ENCODE measurements around the gene ADAM19. TPM values are rescaled to one million over a fixed set of nuclear protein-coding genes. Genes with fewer than 3 reads are reported as not detected.

Gene ADAM19
- total RNA-seq, 1 donor from 2014 or later = 314 TPM

DNA sequence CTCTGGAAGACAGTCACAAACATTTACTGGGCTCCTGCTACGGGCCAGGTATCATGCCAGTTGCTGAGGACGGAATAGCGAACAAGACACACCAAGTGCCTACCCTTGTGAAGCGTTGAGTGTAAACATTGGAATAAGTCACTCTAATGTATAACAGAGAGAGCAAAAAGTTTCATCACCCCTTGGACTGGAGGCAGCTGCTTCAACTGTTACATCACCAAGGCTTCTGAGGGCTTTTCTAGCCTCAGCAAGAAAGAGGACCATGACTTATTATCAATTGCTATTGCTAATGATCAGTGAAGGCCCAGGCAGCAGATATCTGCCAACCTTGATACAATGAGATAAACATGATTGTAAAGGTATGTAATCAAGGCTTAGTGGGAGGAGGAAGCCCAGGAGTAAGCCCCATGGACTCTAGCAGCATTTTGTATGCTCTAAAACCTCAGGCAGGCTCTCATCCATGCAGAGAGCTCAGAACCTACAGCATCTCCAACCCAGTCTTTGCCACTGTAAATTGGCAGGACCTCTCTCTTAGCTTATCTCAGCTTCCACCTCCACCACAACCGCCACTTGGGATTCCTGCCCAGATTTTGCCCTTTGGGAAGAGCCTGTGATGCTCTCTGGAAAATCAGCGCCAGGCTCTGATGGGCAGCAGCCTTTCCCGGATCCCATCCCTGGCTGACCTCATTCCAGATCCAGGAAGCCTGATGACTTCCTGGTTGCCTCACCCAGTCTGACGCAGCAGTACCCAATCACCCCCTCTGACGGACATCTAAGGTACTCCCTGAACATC is 54.5 kb downstream of the ADAM19 start:
- intact Hi-C loops (cut with micrococcal nuclease) = no loop called here

DNA sequence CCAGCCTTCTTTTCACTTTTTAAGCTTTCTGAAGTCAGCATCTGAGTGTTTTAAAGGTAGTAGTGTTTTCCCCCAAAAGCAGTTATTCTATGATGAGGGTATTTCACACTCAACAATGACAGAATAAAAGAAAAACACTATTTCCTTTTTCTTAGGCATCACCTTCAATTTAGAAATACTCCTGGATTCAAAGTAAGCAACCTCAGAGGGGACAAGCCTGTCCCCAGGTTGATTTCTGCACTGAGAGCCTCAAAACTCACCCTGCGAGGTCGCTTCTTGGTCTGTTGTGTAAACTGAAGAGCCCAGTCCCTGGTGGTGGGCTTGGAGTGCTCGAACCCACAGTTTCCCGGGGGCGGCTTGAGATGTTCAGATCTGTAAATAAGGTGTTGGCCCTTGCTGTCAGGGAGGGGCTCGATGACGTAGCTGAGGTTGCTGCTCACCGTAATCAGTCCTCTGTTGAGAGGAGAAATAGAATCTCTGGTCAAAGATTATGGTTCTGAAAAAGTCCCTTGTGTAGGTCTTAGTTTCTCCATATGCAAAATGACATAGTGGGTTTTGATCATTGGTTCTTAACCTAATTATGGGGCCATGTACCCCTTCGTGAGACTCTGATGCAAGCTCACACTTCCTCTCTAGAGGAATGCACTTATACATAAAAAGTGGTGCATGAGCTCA is 55.9 kb downstream of the ADAM19 start:
- intact Hi-C loops (cut with micrococcal nuclease) = loop anchor here (5.0 kb wide), 1 partner anchor 198 kb away; no protein-coding TSS in a partner anchor

DNA sequence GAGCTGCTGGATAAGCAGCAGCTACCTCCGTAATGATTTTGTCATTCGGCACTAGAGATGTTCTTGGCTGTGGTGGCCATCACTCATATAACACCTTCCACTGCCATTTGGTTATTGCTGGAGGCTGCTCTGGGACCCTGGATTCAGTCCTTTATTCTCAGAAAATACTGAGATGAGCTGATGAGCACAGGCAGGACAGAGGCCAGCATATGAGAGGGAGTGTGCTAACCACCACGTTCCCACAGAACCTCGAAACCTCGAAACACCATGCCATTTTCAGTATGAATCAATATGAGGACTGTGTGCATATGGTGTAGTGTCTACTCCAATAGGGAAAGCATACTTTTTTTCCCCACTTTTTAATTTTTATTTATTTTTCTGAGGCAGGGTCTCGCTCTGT is 56.6 kb downstream of the ADAM19 start:
- intact Hi-C loops (cut with micrococcal nuclease) = loop anchor here (5.0 kb wide), 1 partner anchor 198 kb away; no protein-coding TSS in a partner anchor

DNA sequence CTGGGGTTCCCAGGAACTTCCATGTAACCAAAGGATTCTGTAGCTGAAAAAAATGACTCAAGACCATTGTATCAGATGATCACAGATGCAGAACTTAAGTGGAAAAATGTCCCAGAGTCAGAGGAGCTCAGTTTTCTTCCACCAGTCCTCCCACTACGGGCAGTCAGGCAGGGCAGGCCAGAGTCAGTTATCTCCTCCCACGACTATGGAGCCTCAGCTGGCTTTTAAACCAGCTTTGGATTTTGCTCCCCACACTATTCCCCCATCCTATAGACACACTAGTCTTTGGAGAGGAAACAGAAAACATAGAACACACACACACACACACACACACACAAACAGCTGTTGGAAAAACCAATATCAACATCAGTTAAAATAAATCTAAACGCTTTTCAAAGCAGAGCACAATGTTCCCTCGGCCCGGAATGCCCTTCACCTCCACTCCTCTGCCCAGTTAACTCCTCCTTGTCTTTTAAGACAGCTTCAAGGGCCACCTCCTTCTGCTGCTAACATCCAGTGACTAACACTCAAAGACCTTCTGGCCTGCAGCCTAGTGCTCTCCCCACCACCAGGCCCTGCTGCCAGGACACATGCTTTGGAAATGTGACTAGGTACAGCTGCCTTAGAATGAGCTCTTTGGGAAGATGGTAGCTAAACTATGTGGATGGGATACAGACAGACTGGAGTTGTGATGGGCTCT is 58.8 kb downstream of the ADAM19 start:
- intact Hi-C loops (cut with micrococcal nuclease) = loop anchor here (5.0 kb wide), 1 partner anchor 201 kb away; no protein-coding TSS in a partner anchor

DNA sequence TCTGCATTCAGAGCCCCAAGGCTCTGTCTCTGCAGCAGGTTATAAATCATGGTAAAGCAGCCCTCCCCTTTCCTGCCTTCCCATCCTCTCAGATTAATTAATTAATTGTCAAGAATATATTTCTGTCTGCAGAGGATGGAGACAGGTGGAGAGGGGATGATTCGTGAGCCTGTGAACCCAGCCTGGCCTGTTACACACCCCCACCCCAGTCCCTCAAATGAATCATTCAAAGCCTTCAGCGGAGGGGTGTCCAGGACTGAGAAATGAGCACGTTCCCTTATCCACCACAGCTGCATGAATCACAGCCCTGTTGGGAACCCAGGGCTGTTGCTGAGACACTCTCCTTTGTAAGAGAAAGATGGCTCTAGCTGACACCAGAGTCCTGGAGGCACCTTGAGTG is 59.6 kb downstream of the ADAM19 start:
- intact Hi-C loops (cut with micrococcal nuclease) = loop anchor here (5.0 kb wide), 1 partner anchor 201 kb away; no protein-coding TSS in a partner anchor

DNA sequence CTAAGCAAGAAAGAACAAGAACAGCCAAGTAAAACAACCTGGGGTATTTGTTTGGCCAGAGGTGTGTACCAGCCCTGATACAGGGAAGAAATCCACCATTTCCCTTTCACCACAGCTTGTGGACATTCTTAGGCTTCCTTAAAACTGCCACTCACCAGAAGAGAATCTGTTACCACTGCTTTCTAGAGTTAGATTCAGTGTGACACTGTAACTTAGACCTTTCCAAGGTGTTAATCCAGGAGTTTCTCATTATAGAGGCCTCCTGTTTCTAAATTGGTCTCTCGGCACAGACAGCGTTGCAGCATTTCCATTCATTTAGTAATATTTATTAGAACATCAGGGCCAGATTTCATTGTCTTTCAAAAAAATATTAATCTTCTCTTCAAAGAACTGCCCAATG is 60.6 kb downstream of the ADAM19 start:
- intact Hi-C loops (cut with micrococcal nuclease) = loop anchor here (5.0 kb wide), 1 partner anchor 202 kb away; no protein-coding TSS in a partner anchor

DNA sequence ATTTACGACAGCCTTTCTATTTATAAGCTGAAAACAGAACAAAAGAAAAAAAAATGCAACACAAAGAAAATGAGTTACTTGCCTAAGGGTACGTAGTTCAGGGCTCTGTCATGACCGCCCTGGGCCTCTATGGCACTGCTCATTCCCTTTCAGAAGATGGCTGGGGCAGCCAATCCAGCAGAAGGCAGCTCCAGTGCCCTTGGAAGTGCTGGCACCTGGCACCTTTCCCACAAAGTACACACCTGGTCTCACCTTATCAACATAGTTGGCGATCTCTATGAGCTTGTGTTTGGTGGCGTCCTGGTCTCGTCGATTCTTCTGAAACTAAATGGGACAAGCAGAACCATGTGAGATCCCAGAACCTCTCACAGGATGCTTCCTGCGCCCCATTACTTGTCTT is 62.4 kb downstream of the ADAM19 start:
- intact Hi-C loops (cut with micrococcal nuclease) = no loop called here

DNA sequence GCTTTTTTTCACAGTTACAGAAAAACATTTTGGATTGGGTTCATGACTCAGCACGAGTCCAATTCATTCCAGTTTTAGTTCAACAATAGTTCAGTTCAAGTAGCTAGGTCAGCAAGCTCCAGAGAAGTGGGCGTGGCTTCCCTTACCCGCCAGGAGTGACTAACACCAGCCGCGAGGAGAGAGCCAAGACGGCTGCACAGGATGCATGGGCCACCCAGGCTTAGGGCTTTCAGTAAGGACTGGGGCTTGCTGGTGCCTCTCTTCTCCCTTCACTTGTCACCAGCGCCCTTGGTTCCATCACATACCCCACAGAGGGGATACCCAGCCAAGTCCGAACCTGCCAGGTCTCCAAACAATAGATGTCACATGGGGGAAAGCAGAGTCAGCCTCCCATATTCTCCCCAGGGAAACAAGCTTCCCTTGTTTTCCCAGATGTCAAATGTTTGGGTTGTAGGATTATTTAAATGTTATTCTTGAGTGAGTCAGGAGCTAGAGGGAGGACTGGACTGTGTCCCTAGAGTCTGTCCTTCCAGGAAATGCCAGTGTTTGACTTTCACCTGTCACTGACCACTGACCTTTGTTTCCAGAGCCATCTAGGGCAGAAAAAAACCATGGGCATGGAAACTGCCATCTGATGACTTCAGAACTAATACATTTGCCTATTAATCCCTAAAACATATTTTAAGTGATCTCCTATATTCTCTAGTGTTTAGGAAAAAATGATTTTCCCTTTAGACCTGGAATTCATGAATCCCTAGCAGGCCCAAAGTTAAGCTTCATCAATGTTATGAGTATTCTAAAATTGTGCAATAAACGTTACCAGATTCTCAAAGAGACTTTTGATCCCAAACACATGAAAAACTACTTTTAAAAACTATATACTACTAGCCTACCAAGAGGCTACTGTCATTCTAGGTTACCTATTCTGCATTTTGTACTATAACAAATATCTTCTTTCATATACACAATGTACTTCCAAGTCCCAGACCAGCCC is 63.6 kb downstream of the ADAM19 start:
- intact Hi-C loops (cut with micrococcal nuclease) = no loop called here

DNA sequence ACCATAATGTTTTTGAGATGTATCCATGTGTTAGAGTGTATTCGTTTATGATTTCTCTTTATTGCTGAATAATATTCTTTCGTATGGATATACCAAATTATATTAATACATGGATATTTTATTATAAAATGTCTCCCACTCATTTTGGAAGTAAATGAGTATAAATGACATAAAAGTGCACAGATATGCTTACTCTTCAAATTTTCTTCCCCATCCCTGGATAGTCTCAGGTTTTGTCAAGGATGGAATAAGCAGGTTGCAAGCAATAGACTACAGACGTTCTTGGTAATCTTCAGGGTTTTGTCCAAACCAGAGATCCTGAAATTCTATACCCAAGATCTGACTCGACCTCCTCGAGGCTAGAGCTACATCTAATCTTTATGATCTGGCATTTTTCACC is 64.9 kb downstream of the ADAM19 start:
- intact Hi-C loops (cut with micrococcal nuclease) = no loop called here

DNA sequence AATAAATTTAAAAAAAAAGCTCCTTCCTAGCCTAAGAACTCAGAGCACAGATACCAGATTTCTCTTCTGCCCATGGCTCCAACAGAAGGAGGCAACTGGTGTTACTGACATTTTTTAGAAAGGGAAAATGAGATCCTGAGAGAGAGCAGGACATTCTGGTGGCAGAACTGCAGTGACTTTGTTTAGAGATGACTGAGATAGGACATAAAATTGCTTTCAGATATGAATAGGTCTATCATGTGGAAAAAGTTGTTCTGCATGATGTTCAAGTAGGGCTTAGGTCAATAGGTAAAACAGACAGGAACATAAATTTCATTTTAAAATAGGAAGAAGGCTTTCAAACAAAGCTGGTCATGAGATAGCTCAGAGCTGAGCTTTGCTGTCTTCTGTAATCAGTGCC is 66.0 kb downstream of the ADAM19 start:
- intact Hi-C loops (cut with micrococcal nuclease) = no loop called here

DNA sequence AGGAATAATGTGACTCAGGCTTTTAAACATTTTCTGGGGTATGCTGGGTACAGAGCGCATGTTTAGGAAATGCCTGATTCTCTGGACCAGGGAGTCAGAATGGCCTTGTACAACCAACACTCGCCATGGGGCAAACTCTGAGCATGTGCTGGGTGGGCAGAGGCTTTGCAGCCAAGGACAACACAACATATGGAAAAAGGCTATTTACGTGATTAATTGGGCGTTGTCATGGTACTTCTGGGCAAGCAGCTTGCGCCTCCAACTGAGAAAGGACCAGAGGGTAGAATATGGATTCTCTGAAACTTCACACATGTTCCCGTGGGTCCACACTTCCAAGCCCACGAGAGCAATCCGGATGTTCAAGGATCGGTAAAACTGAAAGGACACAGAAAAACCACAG is 66.5 kb downstream of the ADAM19 start:
- intact Hi-C loops (cut with micrococcal nuclease) = no loop called here

DNA sequence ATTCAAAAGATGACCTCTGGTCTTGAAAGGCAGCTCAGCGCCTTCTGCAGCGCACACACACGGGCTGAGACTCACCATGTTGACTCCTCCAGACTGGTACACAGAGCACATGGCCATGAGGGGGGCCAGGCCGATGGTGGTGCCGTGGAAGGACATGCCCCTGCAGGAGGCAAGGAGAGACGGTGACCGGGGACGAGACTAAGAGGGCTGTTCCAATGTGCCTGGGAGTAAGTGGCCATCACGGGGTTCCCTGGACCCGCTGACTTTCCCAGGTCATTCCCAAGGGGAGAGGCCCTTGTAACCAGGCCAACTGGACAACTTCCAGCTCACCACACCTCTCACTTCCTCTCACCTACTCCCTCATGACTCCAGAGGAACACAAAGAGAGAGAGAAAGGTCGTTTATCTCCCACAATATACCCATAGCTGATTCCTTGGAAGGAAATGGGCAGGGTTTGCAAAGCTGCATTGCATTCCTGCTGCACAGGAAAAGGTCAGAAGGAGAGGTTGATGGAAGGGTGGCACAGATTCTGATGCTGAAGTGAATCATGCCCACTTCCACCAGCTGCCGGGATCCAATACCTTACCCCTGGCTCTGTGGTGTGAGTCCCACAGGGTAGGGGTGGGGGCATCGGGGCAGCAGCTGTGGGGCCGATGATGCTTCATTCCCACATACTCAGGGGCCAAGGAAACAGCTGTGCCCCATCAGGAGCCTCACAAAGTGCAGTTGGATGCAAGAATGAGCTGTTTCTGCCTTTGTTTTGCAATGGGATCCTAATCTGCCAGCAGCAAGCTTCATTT is 68.4 kb downstream of the ADAM19 start:
- intact Hi-C loops (cut with micrococcal nuclease) = no loop called here

DNA sequence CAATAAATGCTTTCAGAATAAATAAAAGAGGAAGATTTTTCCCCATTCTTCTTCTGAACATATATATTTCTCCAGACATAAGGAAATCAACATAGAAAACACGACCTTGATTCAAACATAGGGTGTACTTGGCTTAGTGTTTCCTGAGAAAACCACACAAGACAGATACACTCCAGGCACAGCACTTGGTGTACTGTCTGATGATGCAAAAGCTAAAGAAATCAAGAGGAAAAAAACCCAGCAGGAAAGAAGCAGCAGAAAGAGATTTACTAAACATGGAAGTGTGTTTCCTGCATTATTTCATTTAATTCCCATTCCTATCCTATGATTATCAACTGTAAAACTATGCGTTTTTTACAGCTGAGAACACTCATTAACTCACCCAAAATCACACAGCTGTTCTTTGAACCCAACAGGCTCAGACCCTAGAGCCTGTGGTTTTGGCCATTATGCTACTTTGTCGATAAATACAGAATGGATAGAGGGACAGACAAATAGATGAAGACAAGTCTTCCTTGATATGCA is 69.4 kb downstream of the ADAM19 start:
- intact Hi-C loops (cut with micrococcal nuclease) = no loop called here

DNA sequence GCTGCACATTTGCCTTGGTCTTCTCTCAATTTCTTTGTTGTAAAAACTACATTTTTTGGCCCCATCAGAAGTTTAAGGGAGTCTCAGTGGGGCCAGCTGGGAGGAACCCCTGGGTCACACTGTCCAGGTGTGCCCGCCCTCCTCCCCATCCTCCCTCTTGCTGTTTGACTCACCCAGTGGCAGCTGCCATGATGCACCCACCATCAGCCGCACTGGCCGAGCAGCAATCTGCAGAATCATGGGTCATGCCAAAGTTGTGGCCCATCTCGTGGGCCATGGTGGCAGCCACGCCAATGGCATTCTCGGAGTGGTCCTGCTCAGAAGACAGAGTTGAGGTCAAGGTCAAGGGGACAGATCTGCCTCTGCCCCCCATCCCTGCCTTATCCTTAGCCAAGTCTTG is 70.1 kb downstream of the ADAM19 start:
- intact Hi-C loops (cut with micrococcal nuclease) = no loop called here

DNA sequence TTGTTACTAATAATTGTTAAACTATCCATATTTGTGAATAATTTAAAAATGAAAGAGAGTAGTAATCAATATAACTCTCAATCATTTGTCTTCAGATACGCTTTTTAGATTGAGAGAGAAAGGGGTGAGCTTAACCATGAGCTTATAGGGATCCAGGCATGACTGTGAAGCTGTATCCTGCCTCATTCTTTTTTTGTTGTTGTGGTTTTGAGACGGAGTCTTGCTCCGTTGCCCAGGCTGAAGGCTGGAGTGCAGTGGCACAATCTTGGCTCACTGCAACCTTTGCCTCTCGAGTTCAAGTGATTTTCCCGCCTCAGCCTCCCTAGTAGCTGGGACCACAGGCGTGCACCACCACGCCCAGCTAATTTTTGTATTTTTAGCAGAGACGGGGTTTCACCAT is 71.5 kb downstream of the ADAM19 start:
- intact Hi-C loops (cut with micrococcal nuclease) = no loop called here

DNA sequence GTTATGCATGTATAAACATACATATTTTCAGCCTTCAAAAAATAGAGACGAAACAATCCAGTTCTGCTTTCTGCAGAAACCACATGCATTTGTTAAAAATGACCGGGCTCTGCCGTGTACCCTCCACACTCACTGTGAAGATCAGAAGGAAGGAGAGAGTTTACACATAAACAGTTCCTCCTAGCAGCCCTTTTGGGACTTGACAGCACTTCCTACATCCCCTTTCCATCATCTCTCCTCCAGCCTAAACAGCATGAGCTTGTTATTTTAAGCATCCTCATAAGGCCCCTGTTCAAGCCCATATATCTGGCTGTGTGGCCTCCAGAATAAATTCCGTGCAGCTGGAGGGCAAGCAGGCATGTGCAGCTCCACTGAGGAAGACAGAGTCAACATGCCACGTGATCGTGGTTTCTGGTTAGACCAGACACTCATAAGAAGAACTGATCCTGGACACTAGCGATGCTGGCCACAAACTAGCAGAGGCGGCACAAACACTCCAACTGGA is 73.4 kb downstream of the ADAM19 start:
- intact Hi-C loops (cut with micrococcal nuclease) = no loop called here

DNA sequence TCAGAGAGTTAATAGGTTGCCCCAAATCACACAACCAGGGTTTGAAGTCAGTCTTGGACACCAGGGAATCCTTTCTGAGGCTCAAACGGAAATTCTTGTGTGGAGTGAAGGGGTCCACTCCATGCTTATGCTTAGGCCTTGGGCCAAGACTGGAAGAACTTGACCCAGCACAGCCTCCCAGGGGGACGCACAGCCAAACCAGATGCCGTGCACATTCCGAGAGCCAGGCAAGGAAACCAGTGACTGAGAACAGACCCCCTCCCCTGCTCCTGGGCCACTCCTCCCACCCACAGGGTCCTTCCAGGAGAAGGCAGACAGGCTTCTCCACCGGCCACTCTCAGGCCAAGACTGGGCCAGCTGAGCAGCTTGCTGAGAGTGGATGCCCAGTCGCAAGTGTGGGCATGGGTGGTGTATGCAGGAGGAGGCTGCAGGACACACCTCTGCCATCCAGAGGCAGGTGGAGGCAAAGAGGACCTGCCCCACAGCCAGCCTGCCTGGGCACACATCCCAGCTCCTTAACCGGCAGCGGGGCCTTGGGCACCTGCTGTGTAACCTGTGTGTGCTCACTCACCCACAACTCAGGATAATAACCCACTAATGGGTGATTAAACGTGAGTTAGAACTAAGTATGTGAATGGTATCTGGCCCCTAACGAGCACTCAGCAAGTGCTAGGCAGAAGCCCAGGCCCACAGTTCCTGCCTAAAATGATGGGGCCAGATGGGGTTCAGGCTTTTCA is 77.5 kb downstream of the ADAM19 start:
- intact Hi-C loops (cut with micrococcal nuclease) = no loop called here

DNA sequence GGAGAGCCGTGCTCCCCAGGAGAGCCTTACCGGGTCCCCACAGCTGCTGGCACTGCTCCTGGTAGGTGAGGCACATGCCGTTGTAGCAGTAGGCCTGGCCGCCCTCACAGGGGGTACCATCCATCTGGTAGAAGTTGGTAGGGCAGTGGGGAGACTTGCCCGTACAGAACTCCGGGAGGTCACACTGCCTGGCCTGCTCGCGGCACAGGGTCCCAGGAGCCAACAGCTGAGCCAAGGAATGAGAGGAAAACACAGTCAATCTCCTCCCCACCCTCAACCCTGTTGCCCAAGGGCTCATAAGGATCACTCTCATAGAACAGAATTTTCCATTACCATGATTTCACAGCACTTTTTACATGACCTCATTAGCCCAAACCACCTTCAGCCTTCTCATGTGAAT is 78.7 kb downstream of the ADAM19 start:
- intact Hi-C loops (cut with micrococcal nuclease) = no loop called here

Measured in T-helper 2 cell treated with Interferon-gamma antibody and Interleukin-4, amounts not matched to agents 100 ng/mL and 5 ng/mL, for 36 hours (primary cell).